Body of pancreas (tissue), 4 donors: Measurements from ENCODE around the gene FCHSD2. TPM values are rescaled to one million over a fixed set of nuclear protein-coding genes. Genes with fewer than 3 reads are reported as not detected.

ENCODE experiments used
- ATAC-seq: fragments of 150-250 bp; one replicate; pipeline ENCODE4 v1.9.1; 2016
- DNase-seq, 4 donors: peaks; one replicate each; pipeline ENCODE4 v3.0.0-alpha.2; 2019
- H3K27ac ChIP-seq, 4 donors: fragments of 200-600 bp; sonication (generic); 1 replicate in 3 of 4; 2 replicates in 1 of 4; pipeline versions ENCODE4 v1.5.1 to v1.6.1; 2016 to 2019; ENCODE audit warnings: mild to moderate bottlenecking in 1 of 4, mixed read lengths in 1 of 4, moderate library complexity in 1 of 4
- H3K27me3 ChIP-seq, 2 donors: fragments of 200-600 bp; sonication (generic); one replicate each; pipeline ENCODE4 v1.6.0; 2016; ENCODE audit warnings: mild to moderate bottlenecking in 1 of 2
- H3K36me3 ChIP-seq, 2 donors: fragments of 200-600 bp; sonication (generic); replicated peaks in 1 of 2; 2 replicates each; pipeline ENCODE4 v1.5.1; 2016; ENCODE audit warnings: low read depth in 2 of 2; ENCODE audit not compliant: insufficient read depth in 1 of 2
- H3K4me1 ChIP-seq: fragments of 200-600 bp; sonication (generic); one replicate; pipeline ENCODE4 v1.6.0; 2016
- H3K4me3 ChIP-seq, 2 donors: fragments of 200-600 bp; sonication (generic); 1 replicate in 1 of 2; 2 replicates in 1 of 2; pipeline ENCODE4 v1.5.1; 2016 to 2019
- H3K9me3 ChIP-seq, 3 donors: fragments of 200-600 bp; sonication (generic); 1 replicate in 2 of 3; 2 replicates in 1 of 3; pipeline ENCODE4 v1.5.1; 2016
- POLR2A ChIP-seq, 3 donors: fragments of 450-650 bp; IDR thresholded peaks; one replicate each; pipeline ENCODE4 v1.6.1; 2016; ENCODE audit warnings: antibody characterized with exemption in 3 of 3, mild to moderate bottlenecking in 2 of 3
- WGBS, 2 donors: methylation state at CpG; one replicate each; pipeline ENCODE4 v1.1.5; 2017; 5-methylcytosine and 5-hydroxymethylcytosine counted together
- intact Hi-C: fragments of 100-400 bp; cut with DNase I; formaldehyde crosslinking; loops from one replicate; pipeline ENCODE4 v1.15.1; 2023
- total RNA-seq, 2 donors: library from RNA; depleted of rRNA; stranded (reverse); fragments of >200 nt; gene quantifications; one replicate each; pipeline ENCODE4 v1.1.0, GENCODE V29; 2016
- TF ChIP-seq, protein P1 (sequence below), 7 experiments: fragments of 450-650 bp in 4 of 7; fragments of 200-600 bp in 3 of 7; sonication (generic) in 3 of 7; IDR thresholded peaks; one replicate each; pipeline ENCODE4 v1.5.1; 2016 to 2019; ENCODE audit warnings: antibody characterized with exemption in 7 of 7

The FCHSD2 gene
- total RNA-seq, 2 donors from 2014 or later = 7.3 to 8.0 TPM

- Histone ChIP-seq H3K9me3 (no peaks in the 10 kb centered on the region), H3K27ac (no peak overlapping the region), H3K4me3 (no peak overlapping the region), H3K27me3 (no peaks in the 10 kb centered on the region), H3K36me3 (no peaks in the 10 kb centered on the region), H3K4me1 (no peaks in the 10 kb centered on the region)
- intact Hi-C loops = no loop called here
- no peak for TF ChIP-seq POLR2A (IDR thresholded peaks at IDR 0.05)
- TF ChIP-seq, protein P1, sequence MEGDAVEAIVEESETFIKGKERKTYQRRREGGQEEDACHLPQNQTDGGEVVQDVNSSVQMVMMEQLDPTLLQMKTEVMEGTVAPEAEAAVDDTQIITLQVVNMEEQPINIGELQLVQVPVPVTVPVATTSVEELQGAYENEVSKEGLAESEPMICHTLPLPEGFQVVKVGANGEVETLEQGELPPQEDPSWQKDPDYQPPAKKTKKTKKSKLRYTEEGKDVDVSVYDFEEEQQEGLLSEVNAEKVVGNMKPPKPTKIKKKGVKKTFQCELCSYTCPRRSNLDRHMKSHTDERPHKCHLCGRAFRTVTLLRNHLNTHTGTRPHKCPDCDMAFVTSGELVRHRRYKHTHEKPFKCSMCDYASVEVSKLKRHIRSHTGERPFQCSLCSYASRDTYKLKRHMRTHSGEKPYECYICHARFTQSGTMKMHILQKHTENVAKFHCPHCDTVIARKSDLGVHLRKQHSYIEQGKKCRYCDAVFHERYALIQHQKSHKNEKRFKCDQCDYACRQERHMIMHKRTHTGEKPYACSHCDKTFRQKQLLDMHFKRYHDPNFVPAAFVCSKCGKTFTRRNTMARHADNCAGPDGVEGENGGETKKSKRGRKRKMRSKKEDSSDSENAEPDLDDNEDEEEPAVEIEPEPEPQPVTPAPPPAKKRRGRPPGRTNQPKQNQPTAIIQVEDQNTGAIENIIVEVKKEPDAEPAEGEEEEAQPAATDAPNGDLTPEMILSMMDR (IDR thresholded peaks at IDR 0.05) = no peak
- WGBS, 2 donors = 76 to 87% methylated on average over 2 of the region's 2 CpGs
- no peak for ATAC-seq
- no peak for DNase-seq
These were observed 22.9 kb upstream of the FCHSD2 start for GRCh38 chr11:73164803-73165540.

- WGBS, 2 donors = 91 to 94% methylated on average over 2 of the region's 2 CpGs
- TF ChIP-seq POLR2A (IDR thresholded peaks at IDR 0.05) = no peak
- TF ChIP-seq, protein P1 (IDR thresholded peaks at IDR 0.05) = no peak
- Histone ChIP-seq H3K4me3 (no peak overlapping the region), H3K4me1 (no peaks in the 10 kb centered on the region), H3K9me3 (no peaks in the 10 kb centered on the region), H3K36me3 (no peaks in the 10 kb centered on the region), H3K27me3 (no peaks in the 10 kb centered on the region), H3K27ac (no peak overlapping the region)
- ATAC-seq = no peak
- no peak for DNase-seq
- intact Hi-C loops = no loop called here
These were observed 21.6 kb upstream of the FCHSD2 start for GRCh38 chr11:73163638-73164174.

DNA sequence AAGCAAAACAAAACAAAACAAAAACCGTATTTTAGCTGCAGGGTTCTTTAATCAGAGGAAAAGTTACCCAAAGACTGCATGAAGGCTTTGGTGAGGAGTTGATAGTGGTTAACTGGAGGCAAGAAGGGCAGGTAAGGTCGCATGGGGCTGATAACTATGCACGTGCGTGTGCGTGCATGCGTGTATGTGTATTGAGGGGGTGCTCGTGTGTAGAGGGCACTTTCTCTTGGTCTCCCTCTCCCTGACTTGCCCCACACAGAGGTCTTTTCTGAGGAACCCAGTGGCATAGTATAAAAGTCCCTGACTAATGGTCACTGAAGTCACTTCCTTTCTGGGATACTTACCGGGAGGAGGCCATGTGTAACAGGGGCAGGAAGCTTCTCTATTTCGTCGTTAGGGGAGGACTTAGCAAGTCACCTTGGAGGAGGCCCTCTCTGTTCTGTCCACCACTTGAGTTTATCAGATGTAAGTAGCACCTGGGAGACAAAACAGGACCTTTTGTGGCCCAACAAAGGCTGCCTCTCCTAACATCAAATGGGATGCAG, 20.1 kb upstream of the FCHSD2 start:
- TF ChIP-seq, protein P1 (IDR thresholded peaks at IDR 0.05) = no peak
- TF ChIP-seq POLR2A (IDR thresholded peaks at IDR 0.05) = no peak
- Histone ChIP-seq H3K4me3 (no peak overlapping the region), H3K9me3 (no peaks in the 10 kb centered on the region), H3K36me3 (no peaks in the 10 kb centered on the region), H3K4me1 (no peaks in the 10 kb centered on the region), H3K27ac (no peak overlapping the region), H3K27me3 (no peaks in the 10 kb centered on the region)
- intact Hi-C loops = no loop called here
- 75 to 83% methylated on average over 9 to 10 of the region's 10 CpGs for WGBS, 2 donors
- DNase-seq (no peak), ATAC-seq (no peak)

GRCh38 chr11:73160005-73160760, 18.1 kb upstream of the FCHSD2 start:
- H3K27me3 ChIP-seq = no peaks in the 10 kb centered on the region
- ATAC-seq (no peak), DNase-seq (no peak)
- no peaks in the 10 kb centered on the region for H3K36me3 ChIP-seq
- WGBS, 2 donors = 85 to 88% methylated on average over 10 of the region's 10 CpGs
- H3K4me1 ChIP-seq = no peaks in the 10 kb centered on the region
- H3K27ac ChIP-seq = no peak overlapping the region
- no peak overlapping the region for H3K4me3 ChIP-seq
- H3K9me3 ChIP-seq = no peaks in the 10 kb centered on the region
- TF ChIP-seq POLR2A (IDR thresholded peaks at IDR 0.05) = no peak
- TF ChIP-seq, protein P1 (IDR thresholded peaks at IDR 0.05) = no peak
- intact Hi-C loops = no loop called here
